Tibial nerve (tissue), 4 donors: ENCODE data around the gene RNF126.

Experiments used
- EP300 ChIP-seq, 2 donors: sonication (generic); formaldehyde crosslinking; IDR thresholded peaks; one replicate each; pipeline ENCODE4 v1.6.1; 2017; ENCODE audit warnings: antibody characterized with exemption in 2 of 2, mild to moderate bottlenecking in 1 of 2
- TF ChIP-seq, protein P1 (sequence below), 5 experiments: fragments of 200-600 bp in 3 of 5; fragments of 450-650 bp in 2 of 5; sonication (generic) in 3 of 5; IDR thresholded peaks; one replicate each; pipeline ENCODE4 v1.5.1; 2016 to 2019; ENCODE audit warnings: antibody characterized with exemption in 5 of 5, mild to moderate bottlenecking in 3 of 5, moderate library complexity in 2 of 5

DNA sequence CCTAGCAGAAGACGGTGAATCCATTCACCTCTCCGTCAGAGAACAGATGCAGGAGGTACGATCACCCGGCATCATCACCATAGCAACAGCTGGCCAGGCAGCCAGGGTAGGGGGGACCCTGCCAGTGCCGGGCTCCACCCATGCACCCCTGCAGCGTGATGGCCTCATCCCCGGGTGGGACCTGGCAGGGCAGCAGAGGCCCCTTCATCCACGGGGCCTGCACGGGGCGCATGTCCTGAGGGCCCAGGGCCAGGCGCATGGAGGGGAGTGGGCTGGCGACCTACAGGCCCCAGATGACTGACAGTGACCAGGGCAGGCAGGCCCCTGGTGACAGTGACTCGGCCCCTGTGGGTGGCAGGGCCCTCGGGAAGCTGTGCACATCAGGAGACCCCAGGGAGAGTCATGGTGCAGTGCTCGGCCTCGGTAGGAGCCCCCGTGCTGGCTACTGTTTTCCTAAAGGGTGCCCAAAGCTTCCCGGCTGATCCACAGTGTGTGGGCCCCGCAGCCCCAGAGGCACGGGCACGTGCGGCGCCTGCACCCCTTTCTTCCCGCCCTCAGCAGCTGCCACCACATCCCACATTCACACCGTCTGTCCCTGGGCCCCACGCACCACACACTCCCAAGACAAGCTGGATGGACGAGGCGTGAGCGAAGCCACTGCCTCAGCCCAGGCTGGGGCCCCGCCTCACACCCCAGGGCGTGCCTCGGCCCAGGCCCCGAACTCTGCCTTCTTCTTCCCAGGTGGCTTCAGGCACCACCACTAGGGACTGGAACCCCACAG lies 4.8 kb downstream of the RNF126 start:
- TF ChIP-seq, protein P1, sequence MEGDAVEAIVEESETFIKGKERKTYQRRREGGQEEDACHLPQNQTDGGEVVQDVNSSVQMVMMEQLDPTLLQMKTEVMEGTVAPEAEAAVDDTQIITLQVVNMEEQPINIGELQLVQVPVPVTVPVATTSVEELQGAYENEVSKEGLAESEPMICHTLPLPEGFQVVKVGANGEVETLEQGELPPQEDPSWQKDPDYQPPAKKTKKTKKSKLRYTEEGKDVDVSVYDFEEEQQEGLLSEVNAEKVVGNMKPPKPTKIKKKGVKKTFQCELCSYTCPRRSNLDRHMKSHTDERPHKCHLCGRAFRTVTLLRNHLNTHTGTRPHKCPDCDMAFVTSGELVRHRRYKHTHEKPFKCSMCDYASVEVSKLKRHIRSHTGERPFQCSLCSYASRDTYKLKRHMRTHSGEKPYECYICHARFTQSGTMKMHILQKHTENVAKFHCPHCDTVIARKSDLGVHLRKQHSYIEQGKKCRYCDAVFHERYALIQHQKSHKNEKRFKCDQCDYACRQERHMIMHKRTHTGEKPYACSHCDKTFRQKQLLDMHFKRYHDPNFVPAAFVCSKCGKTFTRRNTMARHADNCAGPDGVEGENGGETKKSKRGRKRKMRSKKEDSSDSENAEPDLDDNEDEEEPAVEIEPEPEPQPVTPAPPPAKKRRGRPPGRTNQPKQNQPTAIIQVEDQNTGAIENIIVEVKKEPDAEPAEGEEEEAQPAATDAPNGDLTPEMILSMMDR (IDR thresholded peaks at IDR 0.05) = no peak
- no peak for TF ChIP-seq EP300 (IDR thresholded peaks at IDR 0.05)
